OCI-LY7 (cell line): ENCODE results near the gene VTI1A.

ENCODE experiments used
- CTCF ChIP-seq: fragments of 200-600 bp; sonication (generic); conservative IDR thresholded peaks from 2 replicates; pipeline ENCODE4 v1.5.1; 2014; ENCODE audit warnings: mild to moderate bottlenecking, antibody characterized with exemption, low read length, moderate library complexity, mixed read lengths
- EZH2phosphoT487 ChIP-seq: fragments of 200-600 bp; sonication (generic); IDR thresholded peaks from 2 replicates; pipeline ENCODE4 v1.6.1; 2018; ENCODE audit warnings: low read depth, borderline replicate concordance, mild to moderate bottlenecking, mixed run types, antibody characterized with exemption, low read length, moderate library complexity, mixed read lengths

- TF ChIP-seq CTCF (no peak), EZH2phosphoT487 (no peak)
Observed at GRCh38 chr10:112819231-112819630, 372.2 kb downstream of the VTI1A start.
